GM19099 (cell line): ENCODE measurements around the gene PAX4.

ENCODE experiments used
- POLR2A ChIP-seq: IDR thresholded peaks from 3 replicates; pipeline ENCODE4 v1.6.1; 2011; ENCODE audit warnings: low read depth; ENCODE audit not compliant: insufficient read length; ENCODE audit errors: extremely low read depth

PAX4 gene

GRCh38 chr7:127600885-127601284, 17.1 kb downstream of the PAX4 start:
- no peak for TF ChIP-seq POLR2A

GRCh38 chr7:127598318-127598717, 19.6 kb downstream of the PAX4 start:
- TF ChIP-seq POLR2A: no peak

- no peak for TF ChIP-seq POLR2A
Measured at GRCh38 chr7:127595737-127596136, 22.2 kb downstream of the PAX4 start.

GRCh38 chr7:127594490-127594889, 23.5 kb downstream of the PAX4 start:
- no peak for TF ChIP-seq POLR2A

GRCh38 chr7:127592550-127592949, 25.4 kb downstream of the PAX4 start:
- TF ChIP-seq POLR2A: no peak

GRCh38 chr7:127591591-127591990, 26.4 kb downstream of the PAX4 start:
- TF ChIP-seq POLR2A: no peak

GRCh38 chr7:127591189-127591588, 26.8 kb downstream of the PAX4 start:
- TF ChIP-seq POLR2A: no peak

- TF ChIP-seq POLR2A: no peak
Measured at GRCh38 chr7:127589896-127590295, 28.0 kb downstream of the PAX4 start.

- TF ChIP-seq POLR2A: no peak
Measured at GRCh38 chr7:127588697-127589482, 29.1 kb downstream of the PAX4 start.

GRCh38 chr7:127588019-127588696, 29.8 kb downstream of the PAX4 start, which contains the start of gene ARF5:
TSS of gene ARF5 (plus strand) at chr7:127588411. CDS start at chr7:127588499, 88 bp downstream.
- TF ChIP-seq POLR2A: peak; percentile 77

- TF ChIP-seq POLR2A: no peak
Measured at GRCh38 chr7:127587663-127588018, 30.3 kb downstream of the PAX4 start.

- TF ChIP-seq POLR2A: no peak
Measured at GRCh38 chr7:127586346-127586745, 31.6 kb downstream of the PAX4 start.

GRCh38 chr7:127585044-127585953, 32.6 kb downstream of the PAX4 start, which contains the start of gene GCC1:
TSS of gene GCC1 (minus strand) at chr7:127585596. CDS start at chr7:127585182, 414 bp downstream.
- TF ChIP-seq POLR2A: peak; percentile 92

GRCh38 chr7:127584648-127585043, 33.3 kb downstream of the PAX4 start:
- TF ChIP-seq POLR2A: no peak

GRCh38 chr7:127582361-127582760, 35.6 kb downstream of the PAX4 start:
- TF ChIP-seq POLR2A: no peak
